Activated CD8-positive, alpha-beta memory T cell treated with anti-CD3 and anti-CD28 coated beads, Interleukin-2, amount 50 U/mL, for 1 hour (primary cell): ENCODE results near the gene PPIF.

Source experiments
- DNase-seq: peaks from one replicate; pipeline ENCODE4 v3.0.0-alpha.2; 2020; ENCODE audit errors: extremely low read depth

The PPIF gene

DNA sequence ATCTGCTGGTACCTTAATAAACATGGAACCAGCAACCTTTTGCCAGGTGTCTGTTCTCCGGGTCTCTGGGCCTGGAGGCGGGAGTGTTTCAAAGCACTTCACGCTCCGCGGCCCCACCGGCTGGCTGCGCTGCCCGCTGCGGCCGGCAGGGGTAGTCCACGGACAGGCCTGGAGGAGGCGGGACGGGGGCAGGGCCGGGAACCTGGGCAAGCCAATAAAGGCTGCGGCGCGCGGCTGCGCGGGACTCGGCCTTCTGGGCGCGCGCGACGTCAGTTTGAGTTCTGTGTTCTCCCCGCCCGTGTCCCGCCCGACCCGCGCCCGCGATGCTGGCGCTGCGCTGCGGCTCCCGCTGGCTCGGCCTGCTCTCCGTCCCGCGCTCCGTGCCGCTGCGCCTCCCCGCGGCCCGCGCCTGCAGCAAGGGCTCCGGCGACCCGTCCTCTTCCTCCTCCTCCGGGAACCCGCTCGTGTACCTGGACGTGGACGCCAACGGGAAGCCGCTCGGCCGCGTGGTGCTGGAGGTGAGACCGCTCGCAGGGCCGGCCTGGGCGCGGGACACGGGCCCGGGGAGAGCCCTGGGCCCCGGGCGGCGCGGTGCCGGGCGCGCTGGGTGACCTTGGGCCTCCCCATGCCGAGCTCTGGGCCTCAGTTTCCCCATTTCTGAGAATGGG lies at the start of gene PPIF:
PPIF (plus strand) TSS at position 244 of the 668 bp plus-strand sequence; CDS start at position 324, 80 bp downstream.
- DNase-seq, result peak; percentile 78

DNA sequence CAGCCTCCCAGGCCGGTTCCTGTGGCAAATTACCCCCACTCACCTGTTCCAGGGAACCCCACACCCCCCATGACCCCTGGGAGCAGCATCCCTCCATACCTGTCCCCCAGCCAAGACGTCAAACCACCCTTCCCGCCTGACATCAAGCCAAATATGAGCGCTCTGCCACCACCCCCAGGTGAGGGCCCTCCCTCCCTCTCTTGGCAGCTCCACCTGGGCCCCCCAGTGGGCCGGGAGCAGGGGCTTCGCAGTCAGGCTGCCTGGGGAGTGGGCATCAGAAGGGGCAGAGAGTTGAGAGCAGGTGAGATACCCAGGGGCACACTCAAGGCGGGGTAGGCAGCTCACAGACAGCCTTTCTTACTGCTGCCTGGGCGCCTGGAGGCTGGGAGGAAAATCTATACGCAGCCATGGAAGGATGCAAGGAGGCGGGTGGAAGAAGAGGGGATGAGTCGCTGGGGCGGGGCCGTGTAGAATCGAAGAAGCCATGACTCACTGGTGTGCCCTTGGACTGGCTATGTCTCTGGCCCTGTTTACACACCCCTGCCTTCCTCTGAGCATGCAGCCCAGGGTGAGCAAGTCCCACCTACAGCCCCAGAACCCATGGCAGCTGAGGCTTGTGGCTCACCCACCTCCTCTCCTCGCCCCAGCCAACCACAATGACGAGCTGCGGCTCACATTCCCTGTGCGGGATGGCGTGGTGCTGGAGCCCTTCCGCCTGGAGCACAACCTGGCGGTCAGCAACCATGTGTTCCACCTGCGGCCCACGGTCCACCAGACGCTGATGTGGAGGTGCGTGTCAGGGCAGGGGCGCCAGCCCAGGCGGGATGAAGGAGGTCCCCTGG lies 48.6 kb upstream of the PPIF start:
- DNase-seq, result no peak

DNA sequence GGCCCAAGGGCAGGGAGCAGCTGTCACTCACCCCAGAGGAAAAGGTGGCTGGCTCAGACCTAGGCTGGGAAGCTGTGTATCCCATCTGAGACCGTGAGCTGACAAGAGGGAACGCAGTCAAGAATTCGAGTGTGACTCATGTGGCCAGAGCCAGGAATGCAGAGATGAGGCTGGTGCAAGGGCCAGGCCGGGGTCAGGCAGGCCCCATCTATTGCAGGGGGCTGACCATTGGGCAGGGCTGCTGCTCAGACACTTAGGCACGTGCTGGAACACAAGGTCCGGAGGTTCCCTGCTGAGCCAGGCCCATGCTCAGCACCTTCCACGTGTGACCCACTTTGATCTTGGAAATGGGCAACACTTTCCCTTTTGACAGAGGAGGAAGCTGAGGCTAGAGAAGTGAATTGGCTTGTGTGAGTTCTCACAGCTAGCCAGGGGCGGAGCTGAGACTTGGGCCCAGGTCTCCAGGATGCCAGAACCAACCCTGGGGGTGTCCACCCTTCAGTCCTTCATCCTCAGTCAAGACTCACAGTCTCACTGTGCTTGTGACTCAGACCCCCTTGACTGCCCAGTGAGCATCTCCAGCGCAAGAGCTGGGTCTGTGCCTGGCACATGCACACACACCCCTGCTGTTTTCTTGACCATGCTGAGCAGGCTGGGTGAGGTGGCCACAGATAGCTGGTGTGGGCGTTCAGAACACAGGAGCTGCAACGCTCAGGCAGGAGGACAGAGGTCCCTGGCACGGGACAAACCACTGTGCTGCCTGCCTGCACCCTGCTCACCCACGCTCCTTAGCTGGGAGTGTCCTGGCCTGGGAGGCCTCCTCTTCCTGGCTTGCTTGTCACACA lies 47.6 kb upstream of the PPIF start:
- no peak for DNase-seq

DNA sequence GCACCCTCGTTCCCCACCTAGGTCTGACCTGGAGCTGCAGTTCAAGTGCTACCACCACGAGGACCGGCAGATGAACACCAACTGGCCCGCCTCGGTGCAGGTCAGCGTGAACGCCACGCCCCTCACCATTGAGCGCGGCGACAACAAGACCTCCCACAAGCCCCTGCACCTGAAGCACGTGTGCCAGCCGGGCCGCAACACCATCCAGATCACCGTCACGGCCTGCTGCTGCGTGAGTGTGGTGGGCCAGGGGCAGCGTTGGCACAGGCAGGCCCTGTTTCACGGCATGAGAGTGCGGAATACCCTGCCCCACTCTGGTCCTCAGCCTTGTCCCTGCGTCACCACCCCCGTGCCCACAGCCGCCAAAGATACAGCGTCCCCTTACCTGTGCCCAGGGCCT lies 46.6 kb upstream of the PPIF start:
- DNase-seq, result no peak

DNA sequence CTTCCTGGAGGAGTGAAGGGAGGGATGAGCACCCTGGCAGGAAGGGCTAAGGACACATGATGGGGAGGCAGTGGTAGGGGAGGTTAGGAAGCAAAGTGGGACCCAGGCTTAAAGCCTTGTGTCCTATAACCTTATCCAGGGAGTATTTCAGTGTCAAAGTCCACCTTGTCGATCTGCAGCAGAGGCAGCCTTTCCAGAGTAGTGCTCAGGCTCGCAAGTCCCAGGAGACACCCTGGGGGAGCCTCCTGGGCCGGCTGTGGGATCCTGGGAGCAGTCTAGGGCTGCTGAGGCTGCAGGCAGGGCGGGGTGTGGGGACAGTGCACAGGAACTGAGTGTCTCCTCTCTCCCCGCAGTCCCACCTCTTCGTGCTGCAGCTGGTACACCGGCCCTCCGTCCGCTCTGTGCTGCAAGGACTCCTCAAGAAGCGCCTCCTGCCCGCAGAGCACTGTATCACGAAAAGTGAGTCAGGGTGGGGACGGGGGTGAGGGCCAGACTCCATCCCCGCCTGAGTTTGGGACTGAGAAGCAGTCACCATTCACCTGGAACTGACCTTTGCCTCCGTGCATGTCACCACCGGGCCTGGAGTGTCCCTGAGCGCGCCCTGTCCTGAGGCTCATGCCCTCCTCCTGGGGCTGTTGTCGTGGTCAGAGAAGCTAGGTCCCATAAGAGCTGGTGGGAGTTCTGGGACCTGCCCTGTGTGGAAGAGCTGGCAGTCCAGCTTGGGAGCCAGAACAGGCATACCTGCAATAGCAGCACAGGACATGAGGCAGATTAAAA lies 45.3 kb upstream of the PPIF start:
- no peak for DNase-seq

DNA sequence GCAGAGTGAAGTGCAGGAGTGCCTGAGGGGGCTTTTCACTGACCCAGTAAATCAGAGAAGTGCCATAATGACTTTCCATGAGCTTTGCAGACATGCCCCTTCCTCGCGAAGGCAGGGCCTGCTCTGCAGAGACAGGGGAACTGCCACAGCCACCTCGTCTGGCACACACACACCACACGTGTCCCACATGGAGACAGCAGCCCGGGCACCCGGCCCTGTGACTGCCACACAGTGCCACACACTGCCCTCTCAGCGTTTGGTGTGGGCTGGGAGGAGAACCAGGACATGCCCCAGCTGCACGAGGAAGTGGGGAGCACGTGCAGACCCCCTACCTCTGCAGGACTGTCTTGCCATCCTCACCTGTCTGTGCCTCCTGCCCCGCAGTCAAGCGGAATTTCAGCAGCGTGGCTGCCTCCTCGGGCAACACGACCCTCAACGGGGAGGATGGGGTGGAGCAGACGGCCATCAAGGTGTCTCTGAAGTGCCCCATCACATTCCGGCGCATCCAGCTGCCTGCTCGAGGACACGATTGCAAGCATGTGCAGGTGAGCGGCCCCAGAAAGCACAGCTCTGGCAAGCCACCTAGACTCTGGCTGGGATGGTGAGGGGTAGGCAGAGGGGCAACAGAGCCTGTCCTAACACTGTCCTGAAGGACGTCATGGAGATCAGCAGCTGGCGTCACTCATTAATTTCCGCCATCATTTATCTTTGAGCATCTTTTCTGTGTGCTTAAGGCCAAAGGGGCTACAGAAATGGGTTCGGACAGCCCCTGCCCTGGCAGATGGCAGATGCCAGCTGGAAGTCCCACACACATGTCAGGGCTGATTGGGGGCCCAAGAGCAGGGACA lies 43.4 kb upstream of the PPIF start:
- DNase-seq, result no peak

DNA sequence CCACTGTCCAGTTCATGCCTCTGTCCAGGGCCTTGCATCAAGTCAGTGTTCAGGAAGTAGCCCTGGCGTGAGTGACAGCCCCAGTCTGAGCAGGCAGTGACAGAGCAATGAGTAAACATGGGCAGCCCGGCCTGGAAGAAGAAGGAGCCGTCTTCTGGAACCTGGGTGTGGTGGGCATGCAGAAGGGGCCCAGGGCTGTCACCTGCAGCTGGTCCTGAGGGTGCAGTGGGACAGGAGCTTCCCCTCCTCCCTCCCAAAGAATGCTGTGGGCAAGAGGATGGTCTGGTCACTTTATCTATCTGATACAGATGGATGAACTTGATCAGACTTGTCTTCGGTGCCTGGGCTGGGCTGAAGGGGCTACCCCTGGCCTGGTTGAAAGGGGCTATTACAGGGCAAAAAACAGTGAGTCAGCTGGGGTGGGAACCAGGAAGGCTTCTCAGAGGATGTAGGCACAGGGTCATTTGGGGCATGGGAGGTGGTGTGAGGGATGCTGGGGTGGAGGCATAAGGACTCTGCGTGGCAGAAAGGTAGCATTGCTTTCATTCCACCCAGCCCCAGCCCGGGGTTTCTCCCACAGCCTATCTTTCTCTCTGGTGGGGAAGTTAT lies 42.7 kb upstream of the PPIF start:
- DNase-seq, result no peak

DNA sequence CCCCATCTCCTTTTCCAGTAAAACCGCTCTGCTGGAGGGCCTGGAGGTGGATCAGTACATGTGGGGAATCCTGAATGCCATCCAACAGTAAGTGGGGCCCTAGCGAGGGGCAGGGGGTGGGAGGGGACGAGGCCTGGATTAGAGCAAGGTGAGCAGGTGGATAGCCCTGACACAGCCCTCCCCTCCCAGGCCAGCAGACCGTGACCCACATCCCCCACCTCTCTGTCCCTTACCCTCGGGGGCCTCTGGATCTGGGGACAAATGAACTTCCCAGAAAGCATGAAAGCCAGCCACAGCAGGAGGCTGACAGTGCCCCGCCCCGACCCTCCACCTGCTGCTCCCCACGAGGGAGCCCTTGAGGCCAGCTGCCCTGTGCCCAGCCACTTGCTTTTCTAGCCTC lies 41.8 kb upstream of the PPIF start:
- no peak for DNase-seq

DNA sequence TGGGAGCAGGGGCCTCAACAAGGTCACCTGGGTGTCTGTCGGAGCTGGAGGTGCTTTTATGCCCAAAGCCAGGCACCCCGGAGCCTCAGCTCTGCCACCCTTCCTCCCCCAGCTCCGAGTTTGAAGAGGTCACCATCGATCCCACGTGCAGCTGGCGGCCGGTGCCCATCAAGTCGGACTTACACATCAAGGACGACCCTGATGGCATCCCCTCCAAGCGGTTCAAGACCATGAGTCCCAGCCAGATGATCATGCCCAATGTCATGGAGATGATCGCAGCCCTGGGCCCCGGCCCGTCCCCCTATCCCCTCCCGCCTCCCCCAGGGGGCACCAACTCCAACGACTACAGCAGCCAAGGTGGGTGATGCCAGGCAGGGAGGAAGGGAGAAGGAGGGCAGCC lies 41.3 kb upstream of the PPIF start:
- DNase-seq, result no peak

DNA sequence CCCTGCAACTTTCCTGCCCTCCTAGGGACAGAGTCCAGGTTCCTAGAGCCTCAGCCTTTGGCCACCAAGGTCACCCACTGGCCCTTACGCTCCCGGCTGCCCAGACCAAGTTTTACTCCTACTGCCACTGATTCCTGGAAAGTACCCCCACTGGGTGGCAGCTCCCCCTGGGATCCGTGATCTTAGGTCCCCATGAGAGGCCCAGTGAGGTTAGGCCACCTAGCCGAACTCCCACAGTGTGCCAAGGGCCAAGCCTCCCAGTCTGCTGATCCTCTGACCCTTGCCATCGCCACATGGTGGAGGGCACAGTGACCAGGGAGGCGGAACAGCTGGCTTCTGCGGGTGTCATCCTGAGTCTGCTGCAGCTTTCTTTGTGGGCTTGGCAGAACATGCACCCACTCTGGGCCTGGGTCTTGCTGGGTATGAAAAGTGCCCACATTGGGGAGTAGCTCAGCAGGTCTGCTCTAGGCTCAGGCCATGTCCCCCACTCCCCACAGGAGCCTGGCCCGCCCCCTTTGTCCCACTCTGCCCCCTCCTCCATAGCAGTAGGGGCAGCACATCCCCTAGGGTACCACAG lies 40.5 kb upstream of the PPIF start:
- no peak for DNase-seq

DNA sequence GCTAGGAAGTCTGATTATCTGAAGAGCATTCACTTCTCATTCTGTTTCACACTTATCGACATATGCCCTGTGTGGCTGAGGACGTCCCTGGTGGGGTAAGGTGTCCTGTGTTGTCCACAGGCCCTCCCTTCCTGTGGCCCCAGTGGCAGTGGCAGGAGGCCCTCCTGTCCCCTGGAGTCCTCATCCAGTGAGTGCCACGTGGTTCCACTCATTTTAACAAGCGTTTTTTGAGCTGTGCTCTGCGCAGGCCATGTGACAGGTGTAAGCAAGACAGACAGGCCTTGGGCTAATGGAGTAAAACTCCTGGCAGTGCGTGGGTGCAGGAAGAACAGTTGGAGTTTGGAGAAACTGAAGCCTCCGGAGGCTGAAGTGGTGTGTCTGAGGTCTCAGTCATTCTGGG lies 39.3 kb upstream of the PPIF start:
- DNase-seq, result no peak

DNA sequence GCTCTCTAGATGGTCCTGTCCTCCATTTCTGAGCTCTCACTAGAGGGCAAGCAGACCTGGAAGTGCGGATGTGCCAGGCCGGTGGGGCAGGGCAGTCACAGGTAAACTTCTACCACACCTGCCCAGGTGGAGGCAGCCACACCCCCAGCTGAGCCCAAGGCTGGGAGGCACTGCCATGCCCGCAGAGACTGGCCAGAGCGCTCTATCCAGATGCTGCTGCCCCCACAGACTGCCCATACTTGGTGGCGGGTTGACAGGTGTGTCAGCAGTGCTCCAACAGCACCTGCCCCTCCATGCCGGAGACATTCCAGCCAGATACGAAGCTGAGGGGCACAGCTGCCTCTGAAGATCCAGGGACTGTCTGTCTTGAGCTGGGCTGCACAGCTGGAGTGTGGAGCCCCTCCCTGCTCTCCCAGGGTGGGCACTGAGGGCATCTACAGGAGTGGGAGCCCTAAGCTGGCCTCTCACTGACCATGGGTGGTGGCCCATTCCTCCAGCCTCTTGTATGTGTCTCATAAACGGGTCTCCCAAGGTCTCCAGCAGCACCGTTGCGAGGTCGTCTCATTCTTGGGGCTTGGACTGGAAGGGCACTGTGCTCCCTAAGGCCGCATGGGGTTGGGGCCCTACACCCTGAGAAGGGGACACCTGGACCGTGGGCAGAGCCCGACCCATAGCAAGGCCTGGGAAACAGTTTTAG lies 38.2 kb upstream of the PPIF start:
- DNase-seq, result no peak

DNA sequence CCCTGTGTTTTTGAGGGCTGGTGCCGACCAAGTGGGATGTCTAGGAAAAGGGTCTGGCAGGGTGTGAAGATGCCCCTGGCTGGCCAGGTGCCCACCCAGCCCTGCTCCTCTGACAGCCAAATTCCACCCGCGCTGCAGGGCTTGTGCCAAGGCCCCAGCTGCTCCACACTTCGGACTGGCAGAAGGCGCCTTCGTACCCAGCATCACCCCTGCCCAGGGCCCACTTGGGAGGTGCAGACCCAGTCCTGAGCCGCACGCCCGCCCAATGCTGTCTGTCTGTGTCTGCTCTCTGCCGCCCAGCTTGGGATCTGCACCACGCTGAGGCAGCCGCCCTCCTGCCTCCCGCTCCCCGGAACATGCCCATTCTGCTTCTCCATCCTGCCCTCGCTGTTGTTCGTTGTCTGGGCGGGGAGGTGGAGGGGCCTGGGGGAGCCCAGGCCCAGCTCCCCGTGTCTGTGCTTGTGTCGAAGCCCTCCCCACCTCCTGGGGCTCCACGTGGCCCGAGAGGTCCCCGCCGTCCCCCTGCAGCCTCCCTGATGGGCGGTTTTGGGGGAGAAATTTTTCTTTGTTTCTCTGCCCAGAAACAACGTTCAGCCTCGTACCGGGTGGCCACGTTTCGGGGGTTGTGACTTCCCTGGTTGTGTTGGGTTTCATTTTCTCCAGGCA lies 36.9 kb upstream of the PPIF start:
- no peak for DNase-seq

DNA sequence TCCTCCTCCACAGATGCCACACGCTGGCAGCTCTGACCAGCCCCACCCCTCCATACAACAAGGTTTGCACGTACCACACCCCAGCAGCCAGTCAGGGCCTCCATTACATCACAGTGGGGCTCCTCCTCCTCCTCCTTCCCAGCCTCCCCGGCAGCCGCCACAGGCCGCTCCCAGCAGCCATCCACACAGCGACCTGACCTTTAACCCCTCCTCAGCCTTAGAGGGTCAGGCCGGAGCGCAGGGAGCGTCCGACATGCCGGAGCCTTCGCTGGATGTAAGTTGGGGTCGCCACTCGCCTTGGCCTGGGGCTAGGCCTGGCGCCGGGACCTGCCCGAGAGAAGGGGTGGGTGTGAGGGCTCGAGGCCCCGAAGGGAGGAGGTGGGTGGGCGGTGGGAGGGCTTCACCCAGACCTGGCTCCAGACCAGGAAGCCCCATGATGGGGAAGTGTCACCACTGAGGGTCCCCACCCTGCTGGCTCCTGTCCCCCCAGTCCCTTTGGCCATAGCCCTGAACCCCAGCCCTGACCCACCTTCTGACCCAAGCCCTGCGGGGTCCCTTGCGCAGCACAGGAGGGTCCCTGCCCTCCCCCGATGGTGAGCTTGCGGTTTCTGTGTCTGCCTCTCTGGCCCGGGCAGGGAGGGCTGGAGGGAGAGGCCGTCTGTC lies 36.2 kb upstream of the PPIF start:
- no peak for DNase-seq

DNA sequence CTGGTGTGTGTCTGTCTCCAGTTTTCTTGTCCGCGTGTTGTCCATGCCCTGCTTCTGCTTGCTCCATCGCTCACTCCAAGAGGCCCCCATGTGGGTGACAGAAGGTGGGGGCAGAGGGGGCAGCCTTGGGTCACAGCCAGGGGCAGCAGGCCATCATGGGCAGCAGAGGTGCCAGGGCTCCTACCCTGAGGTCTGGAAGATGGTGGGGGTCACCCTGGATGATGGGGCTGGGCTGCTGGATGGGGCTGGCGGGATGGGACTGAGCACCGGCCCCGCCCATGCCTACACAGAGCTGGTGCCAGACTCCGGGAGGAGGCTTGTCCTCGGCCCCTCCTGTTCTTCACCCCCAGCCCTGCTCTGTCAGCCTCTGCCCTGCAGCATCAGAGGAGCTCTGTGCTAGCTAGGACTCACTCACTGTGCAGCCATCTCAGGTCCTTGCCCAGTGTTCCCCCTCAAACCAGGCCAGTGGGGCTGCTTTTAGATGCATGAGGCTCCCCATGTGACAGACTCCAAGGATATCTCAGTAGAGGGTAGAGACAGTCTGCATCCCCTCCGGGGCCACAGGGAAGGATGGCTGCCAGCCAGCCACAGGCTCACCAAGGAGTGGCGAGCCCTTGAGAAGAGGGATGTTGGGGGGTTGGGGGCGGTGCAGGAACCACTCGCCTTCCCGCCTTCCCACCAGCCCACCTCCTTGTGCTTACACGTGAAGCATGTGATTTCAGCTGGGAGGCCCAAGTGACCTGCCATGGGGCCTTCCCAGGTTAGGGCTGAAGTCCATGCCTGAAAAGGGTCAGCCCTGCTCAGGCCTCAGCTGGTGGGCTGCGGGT lies 35.5 kb upstream of the PPIF start:
- no peak for DNase-seq

DNA sequence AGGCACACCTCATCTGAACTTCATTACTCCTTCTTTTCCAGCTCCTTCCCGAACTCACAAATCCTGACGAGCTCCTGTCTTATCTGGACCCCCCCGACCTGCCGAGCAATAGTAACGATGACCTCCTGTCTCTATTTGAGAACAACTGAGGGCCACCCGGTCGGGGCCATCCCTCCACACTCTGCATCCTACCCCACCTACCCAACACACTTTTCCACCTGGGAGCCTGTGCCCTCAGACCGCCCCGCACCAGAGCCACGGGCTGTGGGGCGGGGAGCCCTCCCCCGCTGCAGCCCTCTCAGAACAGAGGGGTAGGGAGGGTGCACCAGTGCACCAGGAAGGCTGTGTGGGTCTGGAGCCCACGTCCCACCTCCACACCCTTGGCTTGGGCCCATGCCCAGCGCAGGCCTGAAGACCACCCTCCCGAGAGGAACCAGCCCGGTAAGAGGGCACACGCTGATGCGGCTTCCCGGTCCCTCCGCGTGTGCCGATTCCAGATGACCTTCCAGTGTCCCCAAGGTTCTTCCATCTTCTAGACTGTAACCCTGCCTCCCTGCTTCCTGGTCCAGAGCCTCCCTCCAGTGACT lies 34.6 kb upstream of the PPIF start:
- no peak for DNase-seq

DNA sequence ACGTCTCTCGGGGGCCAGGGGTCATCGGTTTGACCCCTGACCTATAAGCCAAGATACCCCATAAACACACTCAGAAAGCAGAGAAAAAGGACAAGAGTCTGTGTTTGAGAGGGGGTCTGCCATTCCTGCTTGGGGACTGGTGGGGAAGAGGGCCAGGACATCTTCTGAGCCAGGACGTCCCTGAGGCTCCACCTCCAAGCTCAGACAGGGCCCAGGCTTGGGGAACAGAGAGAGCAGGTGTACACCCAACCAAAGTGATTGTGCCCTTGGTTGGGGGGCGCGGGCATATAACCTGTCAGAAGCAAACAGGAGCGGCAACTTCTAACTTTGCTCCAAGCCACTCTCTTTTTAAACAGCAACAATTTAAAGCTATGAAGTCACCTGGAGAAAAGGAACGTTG lies 33.9 kb upstream of the PPIF start:
- DNase-seq, result no peak
